Transverse colon (tissue), 4 donors: ENCODE results near the gene USP34. TPM values are rescaled to one million over a fixed set of nuclear protein-coding genes. Genes with fewer than 3 reads are reported as not detected.
"Not testable (repeated sequence)": the region's sequence is repeated elsewhere in the genome, so short reads cannot be mapped to it uniquely, and the experiment has no call there.

Experiments used
- DNase-seq: peaks from one replicate; pipeline ENCODE4 v3.0.0-alpha.2; 2019
- H3K27ac ChIP-seq, 4 donors: fragments of 200-600 bp; sonication (generic); 2 replicates each; pipeline ENCODE4 v1.5.1; 2016 to 2018; ENCODE audit warnings: inconsistent platforms in 4 of 4
- H3K27me3 ChIP-seq: fragments of 200-600 bp; sonication (generic); 2 replicates; pipeline ENCODE4 v1.5.1; 2017; ENCODE audit warnings: inconsistent platforms
- H3K36me3 ChIP-seq, 4 donors: fragments of 200-600 bp; sonication (generic); 2 replicates each; pipeline ENCODE4 v1.5.1; 2017 to 2019; ENCODE audit warnings: inconsistent platforms in 4 of 4
- H3K4me1 ChIP-seq, 4 donors: fragments of 200-600 bp; sonication (generic); 2 replicates each; pipeline ENCODE4 v1.5.1; 2017 to 2020; ENCODE audit warnings: inconsistent platforms in 4 of 4
- H3K4me3 ChIP-seq, 4 donors: fragments of 200-600 bp; sonication (generic); 1 replicate in 1 of 4; 2 replicates in 3 of 4; pipeline versions ENCODE4 v1.5.1 to v1.6.1; 2017 to 2019; ENCODE audit warnings: inconsistent platforms in 4 of 4
- H3K9me3 ChIP-seq, 2 donors: fragments of 200-600 bp; sonication (generic); 2 replicates each; pipeline ENCODE4 v1.5.1; 2017 to 2019; ENCODE audit warnings: inconsistent platforms in 2 of 2
- EP300 ChIP-seq: sonication (generic); formaldehyde crosslinking; IDR thresholded peaks from one replicate; pipeline ENCODE4 v1.6.1; 2017; ENCODE audit warnings: antibody characterized with exemption, low read depth
- POLR2A ChIP-seq: fragments of 450-650 bp; IDR thresholded peaks from one replicate; pipeline ENCODE4 v1.6.1; 2016; ENCODE audit warnings: antibody characterized with exemption, mild to moderate bottlenecking, moderate library complexity
- POLR2AphosphoS5 ChIP-seq, 3 donors: sonication (generic); formaldehyde crosslinking; IDR thresholded peaks; one replicate each; pipeline ENCODE4 v1.6.1; 2016; ENCODE audit warnings: antibody characterized with exemption in 3 of 3
- WGBS, 2 donors: methylation state at CpG; one replicate each; pipeline ENCODE4 v1.1.5; 2018; ENCODE audit warnings: low coverage in 1 of 2; 5-methylcytosine and 5-hydroxymethylcytosine counted together
- in situ Hi-C, 4 donors: fragments of 200-750 bp; cut with MboI; loops; one replicate each; pipeline versions ENCODE4 v1.15.0 to v1.15.1; 2017; ENCODE audit warnings: low sequenced_read_pairs in 3 of 4, low pct_ligation_motif_present in 1 of 4, low pct_unique_long_range_greater_than_20kb in 1 of 4
- intact Hi-C: fragments of 100-400 bp; cut with DNase I; formaldehyde crosslinking; loops from one replicate; pipeline ENCODE4 v1.15.1; 2023; ENCODE audit warnings: low total_unique reads
- total RNA-seq, 4 donors: library from RNA; depleted of rRNA; stranded (reverse); fragments of >200 nt; gene quantifications; one replicate each; pipeline ENCODE4 v1.1.0, GENCODE V29; 2016
- TF ChIP-seq, protein P1 (sequence below), 5 experiments: fragments of 200-600 bp in 3 of 5; fragments of 450-650 bp in 2 of 5; sonication (generic) in 3 of 5; IDR thresholded peaks; 1 replicate in 2 of 5; 2 replicates in 3 of 5; pipeline ENCODE4 v1.5.1; 2016 to 2017; ENCODE audit warnings: antibody characterized with exemption in 5 of 5, inconsistent platforms in 3 of 5, mild to moderate bottlenecking in 2 of 5, moderate library complexity in 1 of 5

Gene USP34
- total RNA-seq, 4 donors from 2014 or later, result 103 to 181 (median 115) TPM

DNA sequence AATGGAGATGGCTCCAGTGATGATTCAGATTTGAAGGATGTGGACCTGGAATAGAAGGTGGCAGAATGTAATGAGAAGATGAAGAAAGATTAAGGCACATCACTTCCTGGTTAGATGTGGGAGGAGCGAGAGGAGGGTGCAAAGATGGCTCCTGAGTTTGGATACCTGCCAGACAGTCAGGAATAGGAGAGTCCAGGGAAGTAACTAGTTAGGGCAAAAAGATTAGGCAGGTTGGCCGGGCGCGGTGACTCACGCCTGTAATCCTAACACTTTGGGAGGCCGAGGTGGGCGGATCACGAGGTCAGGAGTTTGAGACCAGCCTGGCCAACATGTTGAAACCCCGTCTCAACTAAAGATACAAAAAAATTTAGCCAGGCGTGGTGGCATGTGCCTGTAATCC lies 303.3 kb downstream of the USP34 start:
- peaks cover 0 to 11% (median 3%) of the 10 kb centered on the region in 4 donors for H3K36me3 ChIP-seq
- H3K4me1 ChIP-seq, result no peaks in the 10 kb centered on the region
- WGBS, 2 donors, result 94% methylated on average over 10 of the region's 10 CpGs; no CpG with 5 or more reads in 1 of the 2 donors
- intact Hi-C loops (no loop called here), in situ Hi-C loops (no loop called here)
- no peak for DNase-seq
- H3K27ac ChIP-seq, result no peak overlapping the region
- H3K4me3 ChIP-seq, result no peak overlapping the region
- TF ChIP-seq EP300, result no peak
- TF ChIP-seq, protein P1, sequence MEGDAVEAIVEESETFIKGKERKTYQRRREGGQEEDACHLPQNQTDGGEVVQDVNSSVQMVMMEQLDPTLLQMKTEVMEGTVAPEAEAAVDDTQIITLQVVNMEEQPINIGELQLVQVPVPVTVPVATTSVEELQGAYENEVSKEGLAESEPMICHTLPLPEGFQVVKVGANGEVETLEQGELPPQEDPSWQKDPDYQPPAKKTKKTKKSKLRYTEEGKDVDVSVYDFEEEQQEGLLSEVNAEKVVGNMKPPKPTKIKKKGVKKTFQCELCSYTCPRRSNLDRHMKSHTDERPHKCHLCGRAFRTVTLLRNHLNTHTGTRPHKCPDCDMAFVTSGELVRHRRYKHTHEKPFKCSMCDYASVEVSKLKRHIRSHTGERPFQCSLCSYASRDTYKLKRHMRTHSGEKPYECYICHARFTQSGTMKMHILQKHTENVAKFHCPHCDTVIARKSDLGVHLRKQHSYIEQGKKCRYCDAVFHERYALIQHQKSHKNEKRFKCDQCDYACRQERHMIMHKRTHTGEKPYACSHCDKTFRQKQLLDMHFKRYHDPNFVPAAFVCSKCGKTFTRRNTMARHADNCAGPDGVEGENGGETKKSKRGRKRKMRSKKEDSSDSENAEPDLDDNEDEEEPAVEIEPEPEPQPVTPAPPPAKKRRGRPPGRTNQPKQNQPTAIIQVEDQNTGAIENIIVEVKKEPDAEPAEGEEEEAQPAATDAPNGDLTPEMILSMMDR (IDR thresholded peaks at IDR 0.05), result no peak
- TF ChIP-seq POLR2AphosphoS5 (IDR thresholded peaks at IDR 0.05), result no peak
- no peak for TF ChIP-seq POLR2A
- no peaks in the 10 kb centered on the region for H3K27me3 ChIP-seq
- H3K9me3 ChIP-seq, result no peaks in the 10 kb centered on the region

DNA sequence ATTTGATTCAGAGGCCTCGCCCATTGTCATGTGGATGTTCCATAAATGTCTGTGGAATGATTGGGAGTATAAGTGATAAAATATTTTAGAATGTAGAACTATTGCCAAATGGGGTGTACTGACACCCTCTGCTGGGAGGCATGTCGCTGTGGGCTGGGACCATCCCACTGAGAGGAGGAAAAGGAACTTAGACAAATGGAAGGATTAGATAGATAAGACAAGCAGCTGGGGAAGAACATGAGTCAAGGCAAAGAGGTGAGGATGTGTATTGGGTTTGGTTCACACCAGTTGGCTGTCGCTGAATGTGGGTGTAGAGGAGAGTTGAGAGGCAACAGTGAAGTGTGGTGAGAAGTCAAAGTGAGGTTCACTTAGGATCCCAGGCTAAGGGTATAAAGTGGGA lies 304.9 kb downstream of the USP34 start:
- DNase-seq, result no peak
- 89 to 92% methylated on average over 2 to 3 of the region's 3 CpGs for WGBS, 2 donors
- in situ Hi-C loops, result no loop called here

DNA sequence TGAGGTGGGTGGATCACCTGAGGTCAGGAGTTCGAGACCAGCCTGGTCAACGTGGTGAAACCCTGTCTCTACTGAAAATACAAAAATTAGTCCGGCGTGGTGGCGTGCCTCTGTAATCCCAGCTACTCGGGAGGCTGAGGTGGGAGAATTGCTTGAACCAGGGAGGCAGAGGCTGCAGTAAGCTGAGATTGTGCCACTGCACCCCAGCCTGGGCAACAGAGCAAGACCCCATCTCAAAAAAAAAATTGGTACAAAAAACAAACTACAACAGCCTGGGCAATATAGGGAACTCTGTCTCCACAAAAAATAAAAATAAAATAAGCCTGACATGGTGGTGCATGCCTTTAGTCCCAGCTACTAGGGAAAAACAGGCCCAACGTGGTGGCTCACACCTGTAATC lies 305.8 kb downstream of the USP34 start:
- WGBS, 2 donors, result 92 to 100% methylated on average over 3 to 7 of the region's 7 CpGs
- H3K27ac ChIP-seq, H3K9me3 ChIP-seq, H3K27me3 ChIP-seq, H3K4me1 ChIP-seq, DNase-seq, intact Hi-C loops, in situ Hi-C loops, H3K4me3 ChIP-seq: not testable (repeated sequence)
- H3K36me3 ChIP-seq, result peaks cover 0 to 11% (median 3%) of the 10 kb centered on the region in 4 donors

More for the DNA sequence above, 304.9 kb downstream of the USP34 start:
- Histone ChIP-seq H3K36me3 (peaks cover 0 to 11% (median 3%) of the 10 kb centered on the region in 4 donors), H3K4me3 (no peak overlapping the region), H3K9me3 (no peaks in the 10 kb centered on the region), H3K27me3 (no peaks in the 10 kb centered on the region), H3K27ac (no peak overlapping the region), H3K4me1 (no peaks in the 10 kb centered on the region)
- intact Hi-C loops, result no loop called here
- TF ChIP-seq EP300, result no peak
- TF ChIP-seq, protein P1 (IDR thresholded peaks at IDR 0.05), result no peak
- TF ChIP-seq POLR2AphosphoS5 (IDR thresholded peaks at IDR 0.05), result no peak
- no peak for TF ChIP-seq POLR2A

DNA sequence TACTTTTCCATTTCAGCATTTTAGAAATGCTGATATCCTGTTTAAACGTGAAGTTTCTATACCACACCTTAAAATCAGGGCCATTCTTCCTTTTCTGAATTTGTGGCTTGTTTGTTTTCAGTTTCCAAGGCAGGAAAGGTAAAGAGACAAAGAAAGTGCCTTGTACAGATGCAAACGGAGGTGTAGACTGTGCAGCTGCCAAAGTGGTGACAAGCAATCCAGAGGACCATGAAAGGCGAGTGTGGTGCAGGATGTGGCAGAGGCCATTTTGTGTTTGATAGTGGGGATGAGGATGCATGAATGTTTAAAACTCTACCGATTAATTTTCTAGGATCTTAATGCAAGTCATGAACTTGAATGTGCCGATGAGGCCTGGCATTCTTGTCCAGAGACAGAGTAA lies 308.2 kb downstream of the USP34 start:
- Histone ChIP-seq H3K27me3 (no peaks in the 10 kb centered on the region), H3K4me3 (no peak overlapping the region), H3K9me3 (no peaks in the 10 kb centered on the region), H3K36me3 (peaks cover 0 to 11% (median 3%) of the 10 kb centered on the region in 4 donors), H3K27ac (no peak overlapping the region), H3K4me1 (no peaks in the 10 kb centered on the region)
- TF ChIP-seq, protein P1 (IDR thresholded peaks at IDR 0.05), result no peak
- TF ChIP-seq POLR2A (no peak), EP300 (no peak)
- intact Hi-C loops (no loop called here), in situ Hi-C loops (no loop called here)
- 68 to 77% methylated on average over 4 to 5 of the region's 5 CpGs for WGBS, 2 donors
- no peak for DNase-seq

DNA sequence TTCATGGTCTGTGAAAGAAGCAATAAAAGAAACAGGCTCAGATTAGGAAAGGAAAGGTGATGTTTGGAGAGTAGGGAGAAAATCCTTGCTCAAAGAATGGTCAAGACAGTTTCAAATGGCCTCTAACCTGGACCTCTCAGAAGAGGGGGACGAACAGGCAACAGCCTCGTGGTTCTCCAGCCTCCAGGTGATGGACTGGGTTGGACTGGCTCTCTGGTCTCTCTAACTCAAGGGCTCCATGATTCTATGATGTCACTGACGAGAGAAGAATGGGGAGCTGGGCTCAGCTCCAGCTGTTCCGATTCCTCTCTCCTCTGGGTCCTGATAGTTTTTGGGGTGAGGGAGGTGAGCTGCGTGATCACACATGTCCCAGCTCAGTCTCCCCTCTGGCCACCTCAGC lies 309.0 kb downstream of the USP34 start, which contains the start of gene C2orf74:
Gene C2orf74 (plus strand): TSS at position 301 of the 400 bp plus-strand sequence. CDS start 327 bp downstream, outside the sequence.
- H3K9me3 ChIP-seq, result no peaks in the 10 kb centered on the region
- no peak for TF ChIP-seq POLR2AphosphoS5 (IDR thresholded peaks at IDR 0.05)
- TF ChIP-seq, protein P1 (IDR thresholded peaks at IDR 0.05), result no peak
- no peak for TF ChIP-seq POLR2A
- TF ChIP-seq EP300, result no peak
- no peak for DNase-seq
- H3K27ac ChIP-seq, result no peak within 1 kb of the TSS
- H3K4me3 ChIP-seq, result no peak within 1 kb of the TSS
- H3K36me3 ChIP-seq, result peaks cover 0 to 11% (median 3%) of the 10 kb centered on the region in 4 donors
- intact Hi-C loops (no loop called here), in situ Hi-C loops (no loop called here)
- H3K27me3 ChIP-seq, result no peaks in the 10 kb centered on the region
- H3K4me1 ChIP-seq, result no peaks in the 10 kb centered on the region
- WGBS, 2 donors, result 57 to 85% methylated on average over 2 to 5 of the region's 5 CpGs
